HG03469 (cell line): ENCODE measurements around the gene GPC1.

Experiments
- ATAC-seq: cut with Tn5 transposase; IDR thresholded peaks from one replicate; pipeline ENCODE4 v1.9.1; 2021; ENCODE audit warnings: mild to moderate bottlenecking, moderate library complexity, moderate number of reproducible peaks; ENCODE audit not compliant: unreplicated experiment

Gene GPC1

DNA sequence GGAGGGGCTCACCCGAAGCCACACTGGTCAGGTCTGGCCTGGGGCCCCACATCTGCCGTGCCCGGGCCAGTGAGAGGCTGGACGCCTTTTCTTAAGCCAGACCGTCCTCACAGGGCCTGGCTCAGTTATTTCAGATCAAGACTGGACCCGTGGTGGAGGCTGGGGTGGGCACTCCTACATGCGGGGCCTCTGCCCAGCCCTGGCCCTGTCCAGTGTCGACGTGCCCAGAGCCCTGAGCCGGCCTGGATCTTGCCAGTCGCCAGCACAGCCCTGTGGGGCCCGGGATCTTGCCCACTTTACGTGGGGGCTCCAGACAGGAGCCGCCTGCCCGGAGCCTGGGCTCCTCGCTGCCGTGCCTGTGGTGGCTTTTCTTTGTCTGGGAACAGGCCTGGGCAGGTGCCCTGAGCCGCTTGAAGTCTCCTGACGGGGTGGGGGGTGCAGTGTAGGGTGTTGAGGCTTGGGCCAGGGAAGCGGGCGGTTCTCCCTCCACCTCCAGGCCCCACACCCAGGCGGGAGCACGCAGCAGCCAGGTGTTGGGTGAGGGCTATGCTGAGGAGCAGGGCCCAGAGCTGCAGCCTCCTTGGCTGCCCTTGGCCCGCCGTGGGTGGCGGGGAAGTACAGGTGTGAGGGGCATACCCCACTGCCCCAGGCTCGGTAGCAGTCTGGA, 6.0 kb downstream of the GPC1 start:
- ATAC-seq, result no peak

- no peak for ATAC-seq
Observed at GRCh38 chr2:240441993-240442411, 6.5 kb downstream of the GPC1 start.

DNA sequence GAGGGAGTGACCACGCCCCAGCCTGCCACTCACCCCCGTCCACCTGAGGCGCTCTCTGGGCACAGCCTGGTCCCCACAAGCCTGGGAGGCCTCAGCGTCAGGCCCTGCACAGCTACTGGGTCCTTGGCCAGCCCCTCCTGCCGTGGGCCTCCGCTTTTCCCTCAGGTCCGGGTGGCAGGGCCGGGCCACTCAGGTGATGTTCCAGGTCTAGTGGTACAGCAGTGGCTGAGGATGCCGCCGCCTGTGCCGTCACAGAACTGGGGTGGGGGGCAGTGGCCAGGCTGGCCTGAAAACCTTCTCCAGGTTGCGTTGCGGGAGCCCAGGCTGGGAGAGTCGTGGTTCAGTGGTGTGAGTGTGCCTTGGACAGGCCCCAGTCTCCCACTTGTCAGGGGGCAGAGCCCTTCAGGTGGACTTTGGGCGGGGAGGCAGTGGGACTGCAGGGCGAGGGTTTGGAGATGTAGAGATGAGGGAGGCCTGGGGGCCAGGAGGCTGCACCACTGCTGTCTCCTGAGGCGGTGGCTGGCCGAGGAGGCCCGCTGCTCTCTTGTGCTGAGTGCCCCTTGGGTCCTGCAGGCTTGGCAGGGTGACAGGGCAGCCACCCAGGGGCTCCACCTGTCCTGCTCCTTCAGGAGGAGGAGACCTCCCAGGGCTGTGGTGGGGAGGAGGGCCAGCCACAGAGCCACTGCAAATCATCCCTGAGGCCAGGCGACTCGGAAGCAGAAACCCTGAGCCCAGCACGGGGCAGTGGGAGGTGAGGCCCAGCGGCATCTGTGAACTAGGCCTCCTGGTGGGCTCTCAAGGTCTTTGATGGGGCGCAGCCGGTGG, 7.6 kb downstream of the GPC1 start:
- no peak for ATAC-seq

DNA sequence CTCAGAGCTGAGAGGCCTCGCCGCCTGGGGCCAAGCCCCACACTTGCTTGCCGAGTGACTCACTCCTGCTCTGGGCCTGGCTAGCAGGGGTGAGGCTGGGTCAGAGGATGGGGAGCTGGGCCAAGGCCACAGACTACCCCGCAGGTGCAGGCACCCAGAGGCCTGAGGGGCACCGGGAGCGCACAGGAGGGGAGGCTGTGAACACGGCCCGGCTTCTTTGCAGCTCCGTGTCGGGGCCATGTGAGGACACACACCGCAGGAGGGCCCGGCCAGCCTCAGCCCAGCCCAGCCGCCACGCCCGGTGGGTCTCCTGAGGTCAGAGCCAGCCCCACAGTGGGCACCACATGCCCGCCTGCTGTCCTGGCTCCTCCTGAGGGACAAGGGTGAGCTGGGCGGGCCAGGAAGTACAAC, 8.4 kb downstream of the GPC1 start:
- ATAC-seq, result no peak

DNA sequence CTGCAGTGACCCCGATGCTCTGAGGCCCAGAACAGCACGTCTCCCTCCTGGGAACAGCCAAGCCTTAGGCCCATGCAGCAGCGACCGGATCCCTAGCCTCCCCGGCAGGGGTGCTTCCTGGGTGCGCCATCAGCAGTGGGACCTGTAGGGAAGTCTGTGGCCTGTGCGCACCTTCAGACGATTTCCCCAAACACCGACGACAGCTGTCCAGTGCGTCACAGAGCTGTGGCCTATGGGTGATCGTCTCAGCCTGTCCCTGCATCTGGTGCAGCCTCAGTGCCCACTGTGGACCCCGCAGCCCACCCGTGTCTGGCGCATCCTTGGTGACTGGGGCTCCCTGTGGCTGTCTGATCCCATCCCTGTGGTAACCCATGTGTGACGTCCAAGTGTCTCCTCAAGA, 9.0 kb downstream of the GPC1 start:
- no peak for ATAC-seq

DNA sequence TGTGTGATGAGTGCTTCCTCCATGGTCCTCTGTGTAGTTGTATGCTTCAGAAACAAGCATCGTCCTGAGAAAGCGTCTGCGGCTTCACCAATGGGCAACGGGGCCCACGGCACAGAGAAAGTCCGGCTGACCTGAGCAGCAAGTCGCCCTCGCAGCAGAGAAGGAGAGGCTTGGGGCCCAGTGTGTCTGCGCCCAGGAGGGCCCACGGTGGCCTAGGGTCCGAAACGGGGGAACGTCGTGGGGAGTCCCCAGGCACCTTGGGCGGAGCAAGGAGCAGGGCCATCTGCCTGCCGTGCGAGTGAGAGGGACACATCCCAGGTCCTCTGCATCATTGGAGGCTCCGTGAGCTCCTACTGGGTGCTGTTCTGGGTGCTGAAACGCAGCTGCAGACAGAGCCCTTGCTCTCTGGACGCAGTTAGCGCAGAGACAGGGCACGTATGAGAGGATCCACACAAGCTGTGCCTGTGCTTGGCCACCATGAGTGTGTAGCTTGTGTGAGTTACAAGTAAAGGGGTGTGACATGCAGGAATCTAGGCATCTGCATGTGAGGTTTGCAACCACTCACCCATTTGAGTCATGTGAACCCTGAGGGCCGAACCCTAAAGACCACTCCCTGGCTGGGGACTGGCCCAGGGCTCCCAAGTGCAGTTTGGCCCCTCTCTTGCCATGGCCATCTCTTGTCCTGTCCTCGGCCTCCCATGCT, 10.6 kb downstream of the GPC1 start:
- no peak for ATAC-seq

GRCh38 chr2:240446664-240447175, 11.3 kb downstream of the GPC1 start:
- ATAC-seq, result no peak

- ATAC-seq, result no peak
Observed at GRCh38 chr2:240447331-240447730, 11.9 kb downstream of the GPC1 start.

DNA sequence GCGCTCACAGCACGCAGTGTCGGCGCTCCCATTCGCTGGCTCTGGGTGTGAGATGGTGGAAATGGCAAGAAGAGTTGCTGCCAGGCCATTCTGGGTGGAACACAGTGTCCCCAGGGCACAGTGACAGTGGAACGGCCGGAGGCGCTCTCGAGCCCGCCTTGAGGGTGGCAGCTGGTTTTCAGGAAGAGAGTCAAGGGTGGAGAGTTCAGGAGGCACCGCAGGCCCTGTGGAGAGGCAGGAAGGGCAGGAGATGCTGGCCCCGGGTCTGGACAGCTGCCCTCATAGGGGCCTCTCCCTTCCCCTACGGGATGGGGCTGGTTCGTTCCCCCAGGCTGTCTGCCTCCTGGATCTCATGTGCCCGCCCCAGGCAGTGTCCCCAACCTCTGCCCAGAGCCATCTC, 12.5 kb downstream of the GPC1 start:
- ATAC-seq, result no peak

DNA sequence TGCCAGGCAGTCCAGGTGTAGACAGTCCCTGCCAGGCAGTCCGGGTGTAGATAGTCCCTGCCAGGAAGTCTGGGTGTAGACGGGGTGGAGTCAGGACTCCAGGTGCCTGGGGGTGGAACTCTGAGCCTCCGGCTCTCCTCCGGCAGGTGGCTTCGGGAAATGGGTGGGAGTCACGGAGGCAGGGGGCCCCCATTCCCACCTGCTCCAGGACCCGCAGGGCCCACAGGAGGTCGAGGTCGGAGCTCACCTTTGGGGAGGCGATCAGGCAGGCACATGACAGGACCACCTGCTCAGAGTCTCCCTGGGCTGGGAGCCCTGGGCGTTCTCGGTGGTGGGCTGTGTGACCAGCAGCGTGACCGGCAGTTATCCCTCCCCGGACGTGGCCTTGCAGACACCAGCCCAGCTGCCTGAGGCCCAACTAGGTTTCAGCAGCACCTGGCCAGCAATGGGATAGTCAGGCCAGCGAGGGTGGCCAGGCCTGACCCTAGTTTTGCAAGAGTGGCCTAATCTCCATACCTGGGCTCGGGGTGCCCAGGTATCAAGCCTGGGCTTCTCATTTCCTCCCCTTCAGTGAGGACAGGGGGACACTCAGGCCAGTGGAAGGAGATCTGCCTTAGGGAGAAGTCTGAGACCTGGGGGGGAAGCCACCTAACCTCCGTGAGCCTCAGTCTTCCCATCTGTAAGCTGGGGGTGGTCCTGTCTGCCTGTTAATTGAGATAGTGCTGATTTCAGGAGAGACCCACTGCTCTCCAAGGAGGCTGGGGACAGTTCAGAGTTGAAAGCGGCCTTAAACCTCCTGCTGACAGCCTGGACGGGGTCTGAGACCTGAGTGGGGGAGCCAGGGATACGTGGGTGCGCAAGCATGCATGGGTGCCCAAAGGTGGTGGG, 13.2 kb downstream of the GPC1 start:
- no peak for ATAC-seq

DNA sequence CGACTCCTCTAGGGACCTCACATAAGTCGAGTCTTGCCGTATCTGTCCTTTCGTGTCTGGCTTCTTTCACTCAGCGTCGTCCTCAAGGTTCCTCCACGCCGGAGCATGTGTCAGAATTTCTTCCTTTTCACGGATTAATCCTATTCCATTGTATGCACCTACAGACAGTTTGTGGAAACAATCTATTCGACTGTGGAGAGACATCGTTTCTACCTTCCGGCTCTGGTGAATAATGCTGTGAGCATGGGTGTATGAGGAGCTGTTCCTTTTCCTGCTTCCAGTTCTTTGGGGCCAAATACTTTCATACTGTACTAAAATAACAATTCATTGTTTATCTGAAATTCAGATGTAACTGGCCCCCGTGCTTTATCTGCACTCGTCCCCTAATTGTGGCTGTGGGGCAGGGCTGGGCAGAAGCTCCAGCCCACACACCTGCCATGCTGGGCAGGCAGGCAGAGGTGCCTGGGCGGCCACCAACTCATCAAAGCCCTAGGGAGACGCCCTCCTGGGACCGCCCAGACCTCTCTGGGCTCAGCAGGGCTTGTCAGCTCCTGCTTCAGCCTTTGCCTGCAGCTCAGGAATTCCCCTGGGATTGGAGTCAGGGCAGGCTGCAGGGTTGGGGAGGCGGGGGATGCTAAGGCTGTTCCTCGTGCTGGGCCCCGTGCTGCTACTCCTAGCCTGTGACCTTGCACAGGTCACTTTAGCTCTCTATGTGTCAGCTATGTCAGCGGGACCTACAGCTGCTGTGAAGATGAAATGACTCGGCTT, 14.5 kb downstream of the GPC1 start:
- no peak for ATAC-seq

DNA sequence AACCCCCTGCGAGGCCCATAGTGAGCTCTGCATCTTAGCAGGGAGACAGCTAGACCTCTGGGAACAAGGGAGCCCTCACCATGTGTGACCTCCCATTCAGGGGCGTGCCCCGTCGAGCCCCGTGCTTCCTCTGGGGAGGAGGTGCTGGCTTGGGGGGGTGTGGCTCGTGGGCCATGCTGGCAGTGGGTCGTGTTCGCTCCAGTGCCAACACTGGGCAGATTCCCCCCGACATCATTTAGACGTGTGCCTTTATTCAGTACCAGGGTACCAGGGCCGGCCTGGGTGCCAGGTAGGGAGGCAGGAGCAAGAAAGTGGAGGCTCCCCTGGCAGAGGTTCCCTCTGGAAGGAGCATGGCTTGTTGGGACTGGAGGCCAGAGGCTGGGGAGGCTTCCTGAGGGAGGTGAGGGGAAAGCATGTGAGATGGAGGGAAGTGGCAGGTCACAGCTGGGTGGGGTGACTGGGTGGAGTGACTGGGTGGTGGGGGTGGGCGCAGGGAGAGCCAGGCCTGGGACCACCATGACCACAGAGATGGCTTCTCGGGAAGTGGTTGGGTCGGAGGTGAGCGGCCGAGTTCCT, 15.2 kb downstream of the GPC1 start:
- ATAC-seq, result no peak

- ATAC-seq, result no peak
Observed at GRCh38 chr2:240451108-240451611, 15.7 kb downstream of the GPC1 start.

GRCh38 chr2:240451791-240452461, 16.5 kb downstream of the GPC1 start:
- no peak for ATAC-seq

DNA sequence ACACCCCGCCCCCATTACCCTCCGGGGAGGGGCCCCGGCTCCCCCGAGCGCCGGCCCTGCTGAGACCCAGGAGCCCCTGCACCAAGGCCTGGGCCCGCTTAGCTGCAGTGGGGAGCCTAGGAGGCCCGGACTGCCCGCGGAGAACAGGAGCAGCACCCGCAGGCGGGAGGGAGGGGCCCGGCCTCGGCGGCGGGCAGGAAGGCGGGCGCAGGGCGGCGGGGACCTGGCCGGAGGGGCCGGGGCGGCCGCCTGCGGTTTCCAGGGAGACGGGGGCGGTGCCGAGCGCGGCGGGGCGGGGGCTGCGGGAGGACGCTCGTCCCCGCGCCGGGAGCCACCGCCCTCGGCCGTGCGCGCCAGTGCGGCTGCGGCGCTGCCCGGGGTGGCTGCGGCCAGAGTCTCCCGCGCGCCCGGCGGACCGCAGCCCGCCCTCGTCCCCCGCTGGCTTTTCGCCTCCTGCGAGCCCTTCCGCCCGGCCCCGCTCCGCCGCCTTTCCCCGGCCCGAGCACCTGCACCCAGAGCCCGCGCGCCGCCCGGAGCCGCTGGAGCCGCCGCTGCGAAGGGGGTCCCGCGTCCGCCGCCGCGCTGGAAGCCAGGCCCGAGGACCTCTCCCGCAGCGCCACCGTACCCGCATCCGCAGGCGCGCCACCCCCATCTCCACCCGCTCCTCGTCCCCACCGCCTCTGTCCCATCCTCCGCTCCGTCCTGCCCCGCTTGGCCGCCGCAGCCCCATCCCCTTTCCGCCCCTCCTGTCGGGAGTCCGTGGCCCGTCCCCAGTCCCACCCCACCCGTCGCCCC, 17.2 kb downstream of the GPC1 start:
- no peak for ATAC-seq

DNA sequence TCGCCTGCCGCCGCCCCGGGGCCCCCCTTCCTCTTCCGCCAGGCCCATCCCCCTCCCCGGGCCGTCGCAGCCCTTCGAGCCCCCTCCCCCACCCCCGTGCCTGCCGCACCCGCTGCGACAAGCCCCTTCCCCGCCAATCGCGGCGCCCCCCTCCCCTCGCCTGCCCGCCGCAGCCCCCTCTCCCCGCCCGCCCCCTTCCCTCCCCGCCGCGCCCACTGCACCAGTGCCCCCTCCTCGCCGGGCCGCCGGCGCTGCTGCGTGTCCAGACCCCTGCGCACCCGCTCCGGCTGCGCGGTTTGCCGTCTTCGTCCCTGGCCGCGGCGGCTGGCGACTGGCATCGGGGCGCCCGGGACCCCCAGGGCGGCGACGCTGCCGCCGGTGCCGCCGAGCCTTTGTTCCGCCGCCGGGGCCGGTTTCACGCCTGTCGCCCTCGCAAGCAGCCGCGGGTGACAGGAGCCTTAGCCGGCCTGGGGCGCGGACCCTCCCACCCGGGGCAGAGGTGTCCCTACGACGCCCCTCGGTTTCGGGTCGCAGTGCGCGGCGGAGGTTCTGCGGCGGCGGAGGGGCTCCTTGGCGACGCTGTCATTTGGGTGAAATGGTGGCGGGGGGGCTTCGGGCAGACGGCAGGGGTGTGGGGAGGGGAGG, 18.1 kb downstream of the GPC1 start:
- no peak for ATAC-seq

DNA sequence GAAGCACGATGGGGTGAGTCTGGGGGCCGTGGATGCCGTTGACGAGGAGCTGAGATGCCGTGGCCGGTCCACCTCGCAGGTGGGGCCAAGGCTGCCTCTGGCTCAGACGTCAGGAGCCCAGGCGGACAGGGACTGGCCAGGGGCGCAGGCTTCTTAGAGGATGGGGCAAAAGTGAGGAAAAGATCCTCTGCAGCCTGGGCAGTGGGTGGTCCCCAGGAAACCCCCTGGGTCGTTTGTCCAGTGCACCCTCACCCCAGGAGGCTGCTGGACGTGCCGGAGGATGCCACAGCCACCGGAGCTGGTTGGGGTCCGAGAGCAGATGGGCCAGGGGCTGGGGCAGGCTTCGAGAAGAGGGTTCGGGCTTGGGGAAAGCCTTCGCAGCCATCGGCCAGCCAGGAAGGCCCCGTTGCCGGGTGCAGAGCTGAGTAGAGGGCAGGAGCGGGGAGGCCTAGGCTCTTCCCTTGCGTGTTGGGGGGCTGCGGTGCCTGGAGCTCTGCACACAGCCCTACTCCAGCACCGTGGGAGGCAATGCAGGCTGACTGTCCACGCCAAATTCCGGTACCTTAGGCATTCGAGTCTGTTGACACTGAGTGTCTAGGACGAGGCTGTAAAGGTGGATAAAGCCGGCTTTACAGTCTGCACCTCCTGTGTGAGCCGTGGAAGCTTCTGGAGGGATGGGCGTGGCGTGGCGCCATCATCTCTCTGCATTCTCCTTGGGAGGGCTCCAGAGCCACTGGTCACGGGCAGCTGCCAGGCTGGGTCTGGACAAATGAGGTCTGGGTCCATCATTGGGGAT, 18.8 kb downstream of the GPC1 start:
- no peak for ATAC-seq
